ENCODE measurements around the gene CCDC24. TPM values are rescaled to one million over a fixed set of nuclear protein-coding genes. Genes with fewer than 3 reads are reported as not detected.

The CCDC24 gene
- total and polyA plus RNA-seq, 2 of the 13 experiments (the other 11 are each of a cell fraction or from before 2014, with no cell fraction given) = 1.4 to 2.9 TPM

- TF ChIP-seq TFE3 (CRISPR knock-in tag; IDR thresholded peaks at IDR 0.05) (0 out of 2 replicates have a peak, but pooled peaks have one; percentile 20), ERF (CRISPR knock-in tag; IDR thresholded peaks at IDR 0.05) (peak; percentile 19; the same call in 1 of the 2 replicates), GATAD1 (CRISPR knock-in tag; IDR thresholded peaks at IDR 0.05) (peak; percentile 90), HNF1B (CRISPR knock-in tag; IDR thresholded peaks at IDR 0.05) (peak; percentile 10; the same call in 1 of the 2 replicates), TFDP1 (CRISPR knock-in tag; IDR thresholded peaks at IDR 0.05; ENCODE audit: borderline replicate concordance) (peak; percentile 21; the same call in 1 of the 2 replicates), TCF7L2 (IDR thresholded peaks at IDR 0.05; ENCODE audit: low read depth, low read length) (no peak), KMT2A (CRISPR knock-in tag; IDR thresholded peaks at IDR 0.05) (0 out of 2 replicates have a peak, but pooled peaks have one; percentile 38), ZNF335 (CRISPR knock-in tag; IDR thresholded peaks at IDR 0.05) (peak; percentile 93), ISX (CRISPR knock-in tag; conservative IDR thresholded peaks at IDR 0.05) (no peak), MAX (IDR thresholded peaks at IDR 0.05) (peak; percentile 96), ZNF563 (CRISPR knock-in tag; IDR thresholded peaks at IDR 0.05) (no peak; the same call in 1 of the 2 replicates), ARID4A (CRISPR knock-in tag; IDR thresholded peaks at IDR 0.05; ENCODE audit: borderline replicate concordance) (peak; percentile 97), SKI (IDR thresholded peaks at IDR 0.05; ENCODE audit: partially characterized antibody) (no peak), ZNF709 (CRISPR knock-in tag; IDR thresholded peaks at IDR 0.05) (no peak), ZNF574 (CRISPR knock-in tag; IDR thresholded peaks at IDR 0.05) (peak; percentile 53; the same call in 1 of the 2 replicates)
Observed at GRCh38 chr1:43969746-43970466, 21.5 kb upstream of the CCDC24 start, which contains the start of gene DPH2 (continued).

Data from HepG2 (cell line).